HEK293 (cell line): ENCODE data around the gene LY6G6D.

ENCODE experiments used
- CTCF ChIP-seq: fragments of 450-650 bp; formaldehyde crosslinking; IDR thresholded peaks from 2 replicates; pipeline ENCODE4 v1.5.1; 2016; ENCODE audit warnings: missing biosample characterization, missing genetic modification characterization
- MYNN ChIP-seq: fragments of 450-650 bp; formaldehyde crosslinking; IDR thresholded peaks from 2 replicates; pipeline ENCODE4 v1.5.1; 2016; ENCODE audit warnings: missing biosample characterization, missing genetic modification characterization, borderline replicate concordance
- PBX3 ChIP-seq: sonication (generic); formaldehyde crosslinking; IDR thresholded peaks from 2 replicates; pipeline ENCODE4 v1.8.1; 2022; ENCODE audit warnings: mild to moderate bottlenecking, moderate library complexity, missing genetic modification reagents
- YY1 ChIP-seq: fragments of 450-650 bp; formaldehyde crosslinking; IDR thresholded peaks from 2 replicates; pipeline ENCODE4 v1.5.1; 2018; ENCODE audit warnings: missing biosample characterization, missing genetic modification characterization
- ZIC2 ChIP-seq: fragments of 450-650 bp; formaldehyde crosslinking; IDR thresholded peaks from 2 replicates; pipeline ENCODE4 v1.5.1; 2016; ENCODE audit warnings: missing biosample characterization, missing genetic modification characterization
- ZNF16 ChIP-seq: fragments of 450-650 bp; formaldehyde crosslinking; IDR thresholded peaks from 2 replicates; pipeline ENCODE4 v1.5.1; 2016; ENCODE audit warnings: low read depth, missing biosample characterization, missing genetic modification characterization
- ZNF544 ChIP-seq: fragments of 450-650 bp; formaldehyde crosslinking; IDR thresholded peaks from 2 replicates; pipeline ENCODE4 v1.5.0; 2017; ENCODE audit warnings: missing biosample characterization, missing genetic modification characterization
- ZNF776 ChIP-seq: fragments of 450-650 bp; formaldehyde crosslinking; IDR thresholded peaks from 2 replicates; pipeline ENCODE4 v1.5.0; 2017; ENCODE audit warnings: missing biosample characterization, missing genetic modification characterization, borderline replicate concordance
- ZNF792 ChIP-seq: fragments of 450-650 bp; formaldehyde crosslinking; IDR thresholded peaks from 2 replicates; pipeline ENCODE4 v1.5.1; 2016; ENCODE audit warnings: missing biosample characterization, missing genetic modification characterization
- ZNF843 ChIP-seq: fragments of 450-650 bp; formaldehyde crosslinking; IDR thresholded peaks from 2 replicates; pipeline ENCODE4 v1.5.1; 2016; ENCODE audit warnings: missing biosample characterization, missing genetic modification characterization

- no peak for TF ChIP-seq ZNF792 (tag by site-specific recombination)
- no peak; the same call in 1 of the 2 replicates for TF ChIP-seq CTCF (tag by site-specific recombination)
- no peak for TF ChIP-seq ZNF544 (tag by site-specific recombination)
- no peak for TF ChIP-seq MYNN
- TF ChIP-seq ZNF843: no peak
- no peak for TF ChIP-seq ZIC2 (tag by site-specific recombination)
- no peak for TF ChIP-seq YY1 (tag by site-specific recombination)
- no peak for TF ChIP-seq PBX3 (CRISPR knock-in tag)
- TF ChIP-seq ZNF16: no peak
- no peak for TF ChIP-seq ZNF776 (tag by site-specific recombination)
These were observed 25.7 kb upstream of the LY6G6D start for GRCh38 chr6:31689249-31690110.
